ENCODE results near the gene TRAK1.

The TRAK1 gene

GRCh38 chr3:42191443-42191747, 100.2 kb downstream of the TRAK1 start:
- no peak overlapping the region for H3K9ac ChIP-seq (ENCODE audit: low read depth, low read length)
- H3K36me3 ChIP-seq (ENCODE audit: insufficient read depth, low read length), result peaks cover 31% of the 10 kb centered on the region
- no peak overlapping the region for H3K4me3 ChIP-seq (ENCODE audit: low read length)
- H3K27me3 ChIP-seq (ENCODE audit: control insufficient read depth, insufficient read depth, low read length), result no peaks in the 10 kb centered on the region
- no peaks in the 10 kb centered on the region for H3K9me3 ChIP-seq (replicated peaks; ENCODE audit: low read length)
- H3K4me1 ChIP-seq (ENCODE audit: control insufficient read depth, insufficient read depth, low read length), result no peaks in the 10 kb centered on the region
- H3K4me2 ChIP-seq (ENCODE audit: low read length), result no peak overlapping the region

- H3K9ac ChIP-seq (ENCODE audit: low read depth, low read length), result no peak overlapping the region
- H3K27me3 ChIP-seq (ENCODE audit: control insufficient read depth, insufficient read depth, low read length), result no peaks in the 10 kb centered on the region
- peaks cover 35% of the 10 kb centered on the region for H3K36me3 ChIP-seq (ENCODE audit: insufficient read depth, low read length)
- H3K4me3 ChIP-seq (ENCODE audit: low read length), result no peak overlapping the region
- no peak overlapping the region for H3K4me2 ChIP-seq (ENCODE audit: low read length)
- H3K4me1 ChIP-seq (ENCODE audit: control insufficient read depth, insufficient read depth, low read length), result no peaks in the 10 kb centered on the region
- no peaks in the 10 kb centered on the region for H3K9me3 ChIP-seq (replicated peaks; ENCODE audit: low read length)
Measured at GRCh38 chr3:42192334-42193200, 101.4 kb downstream of the TRAK1 start.

DNA sequence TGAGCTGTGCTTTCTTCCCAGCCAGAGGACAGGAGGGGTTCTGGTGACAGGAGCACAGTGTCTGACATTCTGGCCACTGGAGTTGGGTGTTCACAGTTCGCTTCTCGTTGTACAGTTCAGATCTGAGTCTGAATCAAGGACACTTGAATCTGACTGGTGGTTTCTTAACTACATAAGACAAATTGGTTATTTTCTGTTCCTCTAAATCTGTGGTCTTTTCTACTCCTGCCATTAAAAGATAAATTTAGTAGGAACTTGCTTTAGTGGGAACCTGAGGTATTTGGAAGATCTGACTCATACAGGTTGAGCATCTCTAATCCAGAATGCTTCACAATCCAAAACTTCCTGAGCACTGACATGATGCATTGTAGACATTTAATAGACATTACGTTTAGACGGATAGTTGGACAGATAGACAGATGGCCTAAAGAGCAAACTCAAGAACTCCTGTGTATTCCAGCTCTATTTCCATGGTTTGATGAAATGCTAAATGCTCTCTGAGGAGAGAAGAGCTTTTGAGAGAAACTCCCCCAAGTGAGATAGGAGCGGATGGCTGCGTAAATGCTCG, 103.9 kb downstream of the TRAK1 start:
- Histone ChIP-seq H3K4me3 (ENCODE audit: low read length) (no peak overlapping the region), H3K9ac (ENCODE audit: low read depth, low read length) (no peak overlapping the region), H3K36me3 (ENCODE audit: insufficient read depth, low read length) (peaks cover 41% of the 10 kb centered on the region), H3K9me3 (replicated peaks; ENCODE audit: low read length) (no peaks in the 10 kb centered on the region), H3K4me1 (ENCODE audit: control insufficient read depth, insufficient read depth, low read length) (no peaks in the 10 kb centered on the region), H3K27me3 (ENCODE audit: control insufficient read depth, insufficient read depth, low read length) (no peaks in the 10 kb centered on the region), H3K4me2 (ENCODE audit: low read length) (no peak overlapping the region)

DNA sequence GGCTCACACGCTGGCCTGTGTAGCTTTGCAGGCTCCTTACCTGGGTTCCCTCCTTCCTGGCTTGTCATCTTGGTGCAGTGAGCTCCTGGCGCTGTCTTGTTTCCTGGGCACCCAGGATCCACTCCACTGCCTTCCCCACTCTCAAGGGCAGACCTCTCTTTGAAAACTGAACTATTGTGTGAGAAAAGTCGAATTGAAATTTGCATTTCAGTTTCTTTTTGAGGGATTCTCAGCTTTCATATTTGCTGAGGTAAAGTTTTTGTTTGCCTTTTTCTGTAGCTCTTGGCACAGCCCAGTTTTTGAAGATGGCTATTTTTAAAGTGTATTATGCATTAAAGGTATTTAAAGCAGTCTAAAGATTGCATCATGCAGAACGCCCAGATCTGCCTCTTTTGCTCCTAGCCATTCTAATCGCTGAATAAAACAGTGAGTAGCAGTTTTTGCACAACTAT, 104.7 kb downstream of the TRAK1 start:
- H3K4me3 ChIP-seq (ENCODE audit: low read length), result no peak overlapping the region
- peaks cover 43% of the 10 kb centered on the region for H3K36me3 ChIP-seq (ENCODE audit: insufficient read depth, low read length)
- no peaks in the 10 kb centered on the region for H3K4me1 ChIP-seq (ENCODE audit: control insufficient read depth, insufficient read depth, low read length)
- H3K9me3 ChIP-seq (replicated peaks; ENCODE audit: low read length), result no peaks in the 10 kb centered on the region
- no peak overlapping the region for H3K4me2 ChIP-seq (ENCODE audit: low read length)
- no peak overlapping the region for H3K9ac ChIP-seq (ENCODE audit: low read depth, low read length)
- no peaks in the 10 kb centered on the region for H3K27me3 ChIP-seq (ENCODE audit: control insufficient read depth, insufficient read depth, low read length)

GRCh38 chr3:42198709-42199108, 107.6 kb downstream of the TRAK1 start:
- Histone ChIP-seq H3K4me1 (ENCODE audit: control insufficient read depth, insufficient read depth, low read length) (no peaks in the 10 kb centered on the region), H3K9ac (ENCODE audit: low read depth, low read length) (no peak overlapping the region), H3K36me3 (ENCODE audit: insufficient read depth, low read length) (peaks cover 60% of the 10 kb centered on the region), H3K4me3 (ENCODE audit: low read length) (no peak overlapping the region), H3K27me3 (ENCODE audit: control insufficient read depth, insufficient read depth, low read length) (no peaks in the 10 kb centered on the region), H3K4me2 (ENCODE audit: low read length) (no peak overlapping the region), H3K9me3 (replicated peaks; ENCODE audit: low read length) (no peaks in the 10 kb centered on the region)

GRCh38 chr3:42202217-42202865, 111.2 kb downstream of the TRAK1 start:
- no peaks in the 10 kb centered on the region for H3K27me3 ChIP-seq (ENCODE audit: control insufficient read depth, insufficient read depth, low read length)
- no peaks in the 10 kb centered on the region for H3K9me3 ChIP-seq (replicated peaks; ENCODE audit: low read length)
- H3K4me3 ChIP-seq (ENCODE audit: low read length), result no peak overlapping the region
- no peaks in the 10 kb centered on the region for H3K4me1 ChIP-seq (ENCODE audit: control insufficient read depth, insufficient read depth, low read length)
- no peak overlapping the region for H3K4me2 ChIP-seq (ENCODE audit: low read length)
- H3K36me3 ChIP-seq (ENCODE audit: insufficient read depth, low read length), result peaks cover 37% of the 10 kb centered on the region
- H3K9ac ChIP-seq (ENCODE audit: low read depth, low read length), result no peak overlapping the region

GRCh38 chr3:42204867-42205599, 113.9 kb downstream of the TRAK1 start:
- Histone ChIP-seq H3K36me3 (ENCODE audit: insufficient read depth, low read length) (peaks cover 22% of the 10 kb centered on the region), H3K9ac (ENCODE audit: low read depth, low read length) (no peak overlapping the region), H3K27me3 (ENCODE audit: control insufficient read depth, insufficient read depth, low read length) (no peaks in the 10 kb centered on the region), H3K4me2 (ENCODE audit: low read length) (no peak overlapping the region), H3K4me1 (ENCODE audit: control insufficient read depth, insufficient read depth, low read length) (no peaks in the 10 kb centered on the region), H3K4me3 (ENCODE audit: low read length) (no peak overlapping the region), H3K9me3 (replicated peaks; ENCODE audit: low read length) (no peaks in the 10 kb centered on the region)

- H3K4me1 ChIP-seq (ENCODE audit: control insufficient read depth, insufficient read depth, low read length), result no peaks in the 10 kb centered on the region
- H3K9me3 ChIP-seq (replicated peaks; ENCODE audit: low read length), result no peaks in the 10 kb centered on the region
- H3K27me3 ChIP-seq (ENCODE audit: control insufficient read depth, insufficient read depth, low read length), result no peaks in the 10 kb centered on the region
- H3K9ac ChIP-seq (ENCODE audit: low read depth, low read length), result no peak overlapping the region
- peaks cover 23% of the 10 kb centered on the region for H3K36me3 ChIP-seq (ENCODE audit: insufficient read depth, low read length)
- no peak overlapping the region for H3K4me3 ChIP-seq (ENCODE audit: low read length)
- H3K4me2 ChIP-seq (ENCODE audit: low read length), result no peak overlapping the region
Measured at GRCh38 chr3:42205800-42206514, 114.8 kb downstream of the TRAK1 start.

DNA sequence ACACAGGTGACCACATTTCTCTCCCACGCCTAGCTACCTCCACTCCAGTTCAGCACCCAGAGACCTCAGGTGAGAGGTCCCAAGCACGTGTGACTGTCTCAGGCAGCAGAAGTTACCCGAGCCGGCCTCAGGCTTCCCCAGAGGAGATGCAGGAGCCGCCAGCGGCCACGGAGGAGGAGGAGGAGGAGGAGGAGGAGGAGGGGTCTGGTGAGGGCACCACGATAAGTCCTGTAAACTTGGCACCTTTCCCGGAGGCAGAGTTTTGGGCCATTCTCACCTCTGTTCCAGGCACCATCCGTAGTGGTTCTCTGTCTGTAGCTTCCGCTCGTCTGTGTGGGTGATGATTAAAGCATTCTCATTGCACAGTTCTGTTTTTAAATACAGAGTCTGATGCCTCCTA, 118.8 kb downstream of the TRAK1 start:
- Histone ChIP-seq H3K9ac (ENCODE audit: low read depth, low read length) (no peak overlapping the region), H3K27me3 (ENCODE audit: control insufficient read depth, insufficient read depth, low read length) (no peaks in the 10 kb centered on the region), H3K36me3 (ENCODE audit: insufficient read depth, low read length) (peaks cover 15% of the 10 kb centered on the region), H3K4me3 (ENCODE audit: low read length) (no peak overlapping the region), H3K4me2 (ENCODE audit: low read length) (no peak overlapping the region), H3K4me1 (ENCODE audit: control insufficient read depth, insufficient read depth, low read length) (peaks cover 8% of the 10 kb centered on the region), H3K9me3 (replicated peaks; ENCODE audit: low read length) (no peaks in the 10 kb centered on the region)

DNA sequence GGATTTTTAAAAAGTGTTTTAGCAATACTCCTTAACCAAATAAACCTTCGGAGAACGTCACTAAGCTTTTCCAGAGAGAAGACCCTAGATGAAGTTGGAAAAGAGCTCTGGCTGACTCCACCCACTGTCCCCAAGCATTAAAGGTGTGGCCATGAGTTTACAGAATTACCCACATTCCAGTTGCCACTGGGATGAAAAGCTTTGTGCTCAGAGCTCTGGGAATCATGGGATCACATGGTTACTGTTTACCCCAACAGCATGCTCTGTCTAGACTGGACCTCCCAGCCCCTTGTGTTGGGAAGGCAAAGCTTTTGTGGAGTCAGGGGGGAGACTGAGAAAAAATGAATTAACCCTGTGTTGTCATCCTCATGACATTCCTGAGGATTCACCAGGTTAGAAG, 119.6 kb downstream of the TRAK1 start:
- H3K36me3 ChIP-seq (ENCODE audit: insufficient read depth, low read length), result peaks cover 15% of the 10 kb centered on the region
- no peaks in the 10 kb centered on the region for H3K9me3 ChIP-seq (replicated peaks; ENCODE audit: low read length)
- peaks cover 8% of the 10 kb centered on the region for H3K4me1 ChIP-seq (ENCODE audit: control insufficient read depth, insufficient read depth, low read length)

DNA sequence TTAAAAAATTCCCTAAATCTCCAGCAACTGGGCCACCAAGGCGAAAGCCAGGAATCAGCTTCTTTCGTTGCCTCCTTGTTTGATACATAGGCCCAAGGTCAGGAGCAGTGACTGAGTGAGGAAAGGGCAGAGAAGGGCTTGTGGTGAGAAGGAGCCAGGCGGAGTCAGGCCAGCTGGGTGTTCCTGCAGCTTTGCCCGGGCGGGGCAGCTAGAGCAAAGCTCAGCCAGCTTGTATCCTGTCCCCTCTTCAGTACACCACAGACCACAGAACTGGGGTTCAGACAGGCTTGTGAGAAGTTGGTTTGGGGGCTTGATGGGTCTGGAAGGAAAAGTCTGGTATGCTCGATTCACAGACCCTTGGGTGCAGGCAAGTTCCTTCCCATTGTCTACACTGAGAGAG, 122.3 kb downstream of the TRAK1 start:
- H3K27me3 ChIP-seq (ENCODE audit: control insufficient read depth, insufficient read depth, low read length), result no peaks in the 10 kb centered on the region
- H3K9me3 ChIP-seq (replicated peaks; ENCODE audit: low read length), result no peaks in the 10 kb centered on the region
- H3K4me2 ChIP-seq (ENCODE audit: low read length), result no peak overlapping the region
- peaks cover 15% of the 10 kb centered on the region for H3K4me1 ChIP-seq (ENCODE audit: control insufficient read depth, insufficient read depth, low read length)
- peaks cover 15% of the 10 kb centered on the region for H3K36me3 ChIP-seq (ENCODE audit: insufficient read depth, low read length)
- no peak overlapping the region for H3K4me3 ChIP-seq (ENCODE audit: low read length)
- no peak overlapping the region for H3K9ac ChIP-seq (ENCODE audit: low read depth, low read length)

More for the DNA sequence above, 119.6 kb downstream of the TRAK1 start:
- H3K27me3 ChIP-seq (ENCODE audit: control insufficient read depth, insufficient read depth, low read length), result no peaks in the 10 kb centered on the region
- H3K4me3 ChIP-seq (ENCODE audit: low read length), result no peak overlapping the region
- H3K4me2 ChIP-seq (ENCODE audit: low read length), result no peak overlapping the region
- no peak overlapping the region for H3K9ac ChIP-seq (ENCODE audit: low read depth, low read length)

Data from skeletal muscle satellite cell (primary cell).